GM19438 (cell line): ENCODE measurements around the gene ROBO1.

Experiments
- ATAC-seq: cut with Tn5 transposase; IDR thresholded peaks from one replicate; pipeline ENCODE4 v1.9.1; 2021; ENCODE audit warnings: low read depth; ENCODE audit not compliant: unreplicated experiment

ROBO1 gene

GRCh38 chr3:79480746-79481145 is 287.1 kb downstream of the ROBO1 start:
- ATAC-seq: no peak

GRCh38 chr3:79478620-79479019 is 289.2 kb downstream of the ROBO1 start:
- no peak for ATAC-seq

GRCh38 chr3:79477242-79477641 is 290.6 kb downstream of the ROBO1 start:
- no peak for ATAC-seq

- no peak for ATAC-seq
Measured at GRCh38 chr3:79473993-79474392, 293.8 kb downstream of the ROBO1 start.

GRCh38 chr3:79467721-79468120 is 300.1 kb downstream of the ROBO1 start:
- no peak for ATAC-seq

GRCh38 chr3:79461129-79461792 is 306.5 kb downstream of the ROBO1 start:
- no peak for ATAC-seq

GRCh38 chr3:79453600-79453999 is 314.2 kb downstream of the ROBO1 start:
- no peak for ATAC-seq

GRCh38 chr3:79436387-79436786 is 331.4 kb downstream of the ROBO1 start:
- ATAC-seq: no peak

- ATAC-seq: no peak
Measured at GRCh38 chr3:79427081-79427480, 340.7 kb downstream of the ROBO1 start.

GRCh38 chr3:79424811-79425210 is 343.0 kb downstream of the ROBO1 start:
- ATAC-seq: no peak

- ATAC-seq: no peak
Measured at GRCh38 chr3:79423417-79423816, 344.4 kb downstream of the ROBO1 start.

- no peak for ATAC-seq
Measured at GRCh38 chr3:79421273-79421672, 346.5 kb downstream of the ROBO1 start.

GRCh38 chr3:79418855-79419621 is 348.8 kb downstream of the ROBO1 start:
- no peak for ATAC-seq

- no peak for ATAC-seq
Measured at GRCh38 chr3:79415356-79415755, 352.4 kb downstream of the ROBO1 start.

GRCh38 chr3:79414806-79415205 is 353.0 kb downstream of the ROBO1 start:
- no peak for ATAC-seq

- no peak for ATAC-seq
Measured at GRCh38 chr3:79414035-79414434, 353.8 kb downstream of the ROBO1 start.

GRCh38 chr3:79412537-79412936 is 355.3 kb downstream of the ROBO1 start:
- no peak for ATAC-seq

- no peak for ATAC-seq
Measured at GRCh38 chr3:79410617-79411016, 357.2 kb downstream of the ROBO1 start.

GRCh38 chr3:79410136-79410535 is 357.7 kb downstream of the ROBO1 start:
- no peak for ATAC-seq

GRCh38 chr3:79406175-79406574 is 361.6 kb downstream of the ROBO1 start:
- no peak for ATAC-seq

- no peak for ATAC-seq
Measured at GRCh38 chr3:79405183-79405582, 362.6 kb downstream of the ROBO1 start.

- no peak for ATAC-seq
Measured at GRCh38 chr3:79396595-79396994, 371.2 kb downstream of the ROBO1 start.
